ENCODE results near the gene PLA2G4E.

GRCh38 chr15:42069496-42070278, 48.8 kb upstream of the PLA2G4E start:
- TF ChIP-seq CTCF (IDR thresholded peaks at IDR 0.05) (no peak), POLR2AphosphoS5 (IDR thresholded peaks at IDR 0.05) (no peak), POLR2A (IDR thresholded peaks at IDR 0.05) (no peak)

Measured in breast epithelium (tissue), 3 donors.